Ammon's horn (tissue), 1 donor: ENCODE measurements around the gene ANKRA2.
"Not testable (repeated sequence)": the region's sequence is repeated elsewhere in the genome, so short reads cannot be mapped to it uniquely, and the experiment has no call there.

Source experiments
- DNase-seq: peaks from one replicate; pipeline ENCODE4 v3.0.0-alpha.2; 2016; ENCODE audit warnings: low spot score

Gene ANKRA2

DNA sequence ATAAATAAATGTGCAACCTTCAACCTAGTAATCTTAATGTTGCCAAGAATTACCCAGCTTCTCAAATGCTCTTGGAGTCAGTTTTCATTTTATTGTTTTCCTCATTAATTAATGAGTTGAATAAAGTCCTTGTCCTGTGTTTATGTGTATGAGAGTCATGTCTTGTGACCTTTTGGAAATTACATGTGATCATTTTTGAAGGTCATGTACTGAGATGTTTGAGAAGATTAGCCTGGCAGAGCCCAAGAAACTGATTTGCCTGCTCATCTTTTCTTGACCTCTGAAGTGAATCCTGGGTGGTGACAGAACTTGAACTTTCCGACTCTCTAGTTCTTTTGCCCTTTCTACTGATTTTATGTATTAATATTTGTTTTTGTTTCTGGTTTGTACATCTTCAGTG is 15.4 kb downstream of the ANKRA2 start:
- DNase-seq: no peak

DNA sequence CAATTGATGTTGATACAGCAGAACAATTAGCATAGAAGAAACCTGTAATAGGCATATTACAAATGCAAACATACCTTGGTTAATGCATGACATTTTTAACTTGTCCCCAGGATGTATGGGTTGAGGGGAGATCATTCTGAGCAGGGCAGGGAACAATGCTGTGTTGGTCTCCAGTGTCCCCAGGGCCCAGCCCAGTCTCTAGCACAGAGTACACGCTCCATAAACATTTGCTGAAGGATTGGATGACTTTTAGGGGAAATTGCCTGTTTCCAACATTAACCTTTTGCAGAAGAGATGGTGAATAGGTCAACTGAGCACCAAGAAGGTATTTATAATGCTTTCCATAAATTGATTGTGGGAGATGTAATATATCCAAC is 20.0 kb downstream of the ANKRA2 start:
- DNase-seq: no peak

DNA sequence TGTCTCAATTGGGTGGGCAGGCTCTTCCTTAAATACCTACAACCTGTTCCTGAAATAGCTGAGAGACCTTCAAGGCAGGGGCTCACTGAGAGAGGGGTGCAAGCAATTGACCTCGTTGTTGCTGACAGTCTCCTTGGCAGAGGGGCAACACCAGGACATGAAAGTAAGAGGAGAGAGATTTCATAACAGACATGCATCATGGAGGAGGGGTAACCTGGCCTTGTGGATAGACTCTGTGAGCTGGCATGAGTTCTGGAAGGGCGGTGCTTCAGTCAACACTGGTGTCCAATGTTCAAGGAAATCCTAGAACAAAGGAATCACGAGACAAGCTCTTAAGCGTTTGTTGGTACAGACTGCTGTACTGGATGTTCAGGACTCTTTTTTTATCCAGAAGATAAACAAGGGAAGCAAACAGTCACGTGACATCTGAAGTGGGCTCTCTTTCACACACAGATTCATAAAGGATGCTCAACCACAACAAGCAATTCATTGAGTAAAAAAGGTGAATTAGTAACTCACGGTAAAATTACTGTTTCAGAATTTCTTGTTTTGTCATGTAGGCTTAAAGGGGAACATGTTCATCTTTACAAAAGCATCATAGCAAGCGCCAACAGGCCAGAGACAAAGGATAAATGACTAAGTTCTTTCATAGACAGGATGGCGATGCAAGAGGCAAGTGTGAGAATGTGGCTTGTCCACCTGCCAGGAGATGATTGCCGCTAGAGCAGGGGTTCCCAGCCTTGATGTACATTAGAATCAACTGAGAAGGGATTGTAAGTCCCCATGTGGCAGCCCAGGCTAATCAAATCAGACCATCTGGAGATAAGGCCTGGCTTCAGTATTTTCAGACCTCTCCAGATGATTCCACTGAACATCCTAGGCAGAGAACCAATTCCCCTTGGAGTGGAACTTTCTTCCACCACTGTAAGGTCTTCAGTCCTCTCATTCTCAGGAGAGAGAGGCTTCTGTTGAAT is 20.7 kb downstream of the ANKRA2 start:
- no peak for DNase-seq

DNA sequence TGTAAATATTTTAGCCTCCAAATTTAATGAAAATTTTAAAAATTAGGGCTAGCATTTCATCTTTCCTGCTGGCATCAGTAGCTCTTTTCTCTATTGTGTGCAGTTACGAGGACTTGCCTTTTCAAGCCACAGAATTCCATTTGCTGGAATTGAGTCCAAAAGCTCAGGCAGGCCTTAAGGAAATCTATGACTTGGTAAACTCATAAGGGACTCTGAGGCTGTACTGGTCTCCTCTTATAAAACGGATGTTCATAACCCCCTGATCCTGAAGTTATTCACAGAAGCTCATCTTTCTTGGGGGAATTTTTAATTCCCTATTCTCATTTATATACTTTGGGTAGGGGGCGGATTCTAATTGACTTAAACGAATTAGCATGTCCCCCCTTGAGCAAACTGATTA is 23.4 kb downstream of the ANKRA2 start:
- DNase-seq: no peak

DNA sequence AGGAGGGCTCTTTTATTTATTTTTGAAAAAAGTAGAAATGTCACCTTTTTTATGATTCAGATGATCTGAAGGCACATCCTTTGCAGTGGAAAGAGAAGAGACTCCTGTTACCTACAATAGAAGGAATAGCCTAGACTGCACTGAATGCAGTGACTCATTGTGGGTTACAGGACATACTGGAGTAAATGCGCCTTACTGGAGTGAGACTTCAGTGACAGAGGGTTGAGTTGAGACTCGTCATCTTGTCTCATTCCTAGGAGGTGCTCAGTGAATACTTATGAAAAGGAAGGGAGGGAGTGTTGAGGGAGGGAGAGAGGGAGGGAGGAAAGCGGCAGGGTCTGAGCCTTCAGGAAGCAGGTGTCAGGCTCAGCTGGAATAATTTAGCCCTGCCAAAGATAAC is 25.2 kb downstream of the ANKRA2 start:
- no peak for DNase-seq

DNA sequence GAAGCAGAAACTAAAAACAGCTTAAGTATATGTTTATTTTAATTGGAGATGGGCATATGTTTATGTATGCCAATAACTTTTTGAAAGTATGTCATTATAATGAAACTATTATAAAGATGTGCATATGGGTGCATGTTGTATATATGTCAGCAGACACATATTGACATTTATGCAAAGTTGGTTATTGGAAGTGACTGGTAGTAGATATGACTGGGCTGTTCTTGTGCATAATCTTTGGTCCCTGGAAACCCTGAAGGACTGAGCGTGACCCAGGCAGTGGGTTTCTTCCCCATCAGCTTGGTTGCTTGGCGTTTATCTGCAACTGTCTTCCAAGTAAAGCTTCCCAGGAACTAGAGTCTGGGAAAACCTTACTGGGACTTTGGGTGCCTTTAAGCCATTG is 25.7 kb downstream of the ANKRA2 start:
- no peak for DNase-seq

DNA sequence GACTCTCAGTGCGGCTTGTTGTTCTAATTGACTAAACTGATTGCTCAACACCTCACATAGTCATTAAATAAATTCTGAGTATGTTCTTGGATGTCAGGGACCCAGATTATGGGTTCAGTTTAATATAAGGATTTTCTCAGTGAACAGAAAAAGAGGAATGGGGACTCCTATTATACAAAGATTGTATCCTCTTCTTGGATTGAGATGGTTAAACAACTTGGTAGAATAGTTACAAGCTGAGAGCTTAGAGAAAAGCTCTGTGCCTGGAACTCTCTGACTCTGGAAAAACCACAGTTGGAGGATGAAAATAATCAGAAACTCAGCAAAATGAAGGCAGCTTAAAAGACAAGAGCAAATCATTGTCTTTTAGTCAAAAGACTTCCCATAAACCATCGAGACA is 30.5 kb downstream of the ANKRA2 start:
- DNase-seq: no peak

DNA sequence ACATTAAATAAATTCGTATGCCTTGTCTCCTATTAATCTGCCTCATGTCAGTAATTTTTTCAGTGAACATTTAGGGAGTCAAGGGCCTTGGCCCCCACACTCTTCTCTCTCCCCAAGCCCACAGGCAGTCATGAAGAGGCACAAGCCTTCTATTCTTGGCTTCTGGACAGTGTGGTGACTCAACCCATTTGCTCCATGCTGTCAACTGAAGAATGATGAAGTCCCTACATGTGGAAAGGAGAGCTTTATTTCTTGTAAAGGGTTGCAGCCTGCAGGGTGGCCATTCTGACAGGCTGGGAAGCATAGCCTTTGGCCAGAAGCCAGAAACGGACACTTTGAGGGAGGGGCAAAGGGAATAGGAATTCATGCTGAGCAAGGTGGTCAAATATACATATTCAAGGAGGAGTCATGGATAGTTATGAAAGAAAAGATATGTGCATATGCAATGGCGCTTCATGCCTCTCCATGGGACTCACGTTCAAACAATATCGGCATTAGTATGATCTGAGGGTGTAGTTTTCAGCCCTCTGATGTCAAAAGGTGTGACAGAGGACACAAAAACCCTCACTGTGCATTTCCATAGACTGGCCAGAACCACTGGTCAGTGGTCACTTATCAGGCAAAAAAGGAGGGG is 31.3 kb downstream of the ANKRA2 start:
- no peak for DNase-seq

DNA sequence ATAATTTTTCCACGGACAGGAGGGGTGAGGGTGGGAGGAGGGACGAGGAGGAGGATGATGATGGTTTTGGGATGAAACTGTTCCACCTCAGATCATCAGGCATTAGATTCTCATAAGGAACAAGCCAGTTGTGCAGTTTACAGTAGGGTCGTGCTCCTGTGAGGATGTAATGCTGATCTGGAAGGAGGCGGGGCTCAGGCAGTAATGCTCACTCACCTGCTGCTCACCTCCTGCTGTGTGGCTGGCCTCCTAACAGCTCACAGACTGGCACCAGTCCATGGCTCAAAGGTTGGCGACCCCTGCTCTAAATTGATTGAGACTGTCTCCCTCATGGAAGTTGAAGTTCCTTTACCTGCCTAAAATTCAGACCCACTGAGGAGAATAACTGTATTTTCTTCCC is 33.2 kb downstream of the ANKRA2 start:
- DNase-seq: no peak

DNA sequence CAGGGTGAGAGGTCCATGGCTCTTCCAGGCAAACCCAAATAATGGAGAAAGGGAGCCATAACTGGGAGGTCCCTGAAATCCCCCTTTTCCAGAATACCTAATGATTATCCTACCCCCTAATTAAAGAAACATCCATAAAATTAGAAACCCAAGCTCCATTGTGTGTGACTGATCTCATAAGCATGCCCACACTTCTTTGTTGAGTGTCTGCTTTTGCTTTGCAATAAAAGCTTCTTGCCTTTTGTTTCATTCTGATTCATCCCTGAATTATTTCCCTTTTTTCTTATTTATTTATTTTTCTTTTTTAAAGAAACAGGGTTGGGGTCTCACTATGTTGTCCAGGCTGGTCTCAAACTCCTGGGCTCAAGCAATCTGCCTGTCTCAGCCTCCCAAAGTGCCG is 34.1 kb downstream of the ANKRA2 start:
- DNase-seq: no peak

DNA sequence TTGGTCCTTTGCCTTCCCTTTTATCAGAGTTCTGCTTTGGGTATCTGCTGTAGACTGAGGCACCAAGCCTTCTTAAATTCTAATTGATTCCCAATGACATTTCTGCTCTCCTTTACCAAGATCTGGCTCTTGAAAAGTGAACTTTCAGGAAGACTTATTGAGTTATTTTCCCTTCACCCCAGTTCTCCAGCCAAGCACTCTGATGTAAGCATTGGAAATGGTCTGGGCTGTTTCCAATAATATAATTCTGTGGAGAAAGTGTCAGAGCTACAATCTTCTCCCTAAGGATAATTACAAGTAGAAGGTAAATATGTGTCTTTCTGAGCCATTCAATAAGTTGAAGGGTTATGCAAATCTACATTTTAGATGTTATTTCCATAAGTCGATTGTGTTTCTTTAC is 36.4 kb downstream of the ANKRA2 start:
- no peak for DNase-seq

DNA sequence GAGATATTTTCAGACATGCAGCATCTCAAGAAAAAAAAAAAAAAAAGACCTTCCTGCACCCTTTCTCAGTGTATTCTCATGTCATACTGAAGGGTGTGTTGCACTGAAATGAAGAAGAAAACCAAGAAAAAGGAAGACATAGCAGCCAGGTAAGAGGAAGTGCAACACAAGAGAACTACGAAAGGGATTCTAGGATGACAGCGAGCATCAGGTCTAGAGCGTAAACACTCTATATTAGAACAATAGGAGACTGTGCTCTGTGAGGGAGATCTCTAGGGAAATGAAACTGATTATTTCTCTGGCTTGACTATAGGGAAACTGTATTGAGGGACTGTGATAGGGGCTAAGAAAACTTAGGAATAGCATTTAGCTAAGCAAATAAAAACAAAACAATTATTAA is 37.2 kb downstream of the ANKRA2 start:
- DNase-seq: no peak

DNA sequence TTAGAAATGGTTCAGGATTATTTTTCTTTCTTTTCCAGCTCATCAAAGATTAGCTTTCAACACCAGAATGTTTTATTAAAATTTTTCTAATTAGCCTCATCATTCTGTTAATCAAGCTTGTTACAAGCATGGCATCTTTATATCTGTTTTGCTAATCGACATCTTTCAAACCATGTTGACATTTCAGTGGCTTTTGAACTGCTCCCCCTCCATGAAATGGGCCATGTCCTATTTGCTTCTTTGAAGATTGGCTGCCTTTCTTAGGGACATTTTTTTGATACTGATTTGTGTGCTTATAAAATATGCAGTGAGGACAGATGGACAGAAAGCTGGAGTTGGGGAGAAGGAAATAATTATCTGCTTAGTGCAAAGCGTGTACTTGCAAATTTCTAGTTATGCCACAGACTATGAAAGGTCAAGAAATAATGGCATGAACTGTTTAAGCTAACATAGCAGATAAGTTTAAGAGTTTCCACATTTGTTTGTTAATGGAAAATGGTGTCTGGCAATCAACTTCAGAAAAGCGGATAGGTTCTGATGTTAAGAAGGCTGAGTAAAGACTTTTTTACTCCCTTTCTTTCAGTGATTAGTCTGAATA is 39.7 kb downstream of the ANKRA2 start:
- DNase-seq: no peak

DNA sequence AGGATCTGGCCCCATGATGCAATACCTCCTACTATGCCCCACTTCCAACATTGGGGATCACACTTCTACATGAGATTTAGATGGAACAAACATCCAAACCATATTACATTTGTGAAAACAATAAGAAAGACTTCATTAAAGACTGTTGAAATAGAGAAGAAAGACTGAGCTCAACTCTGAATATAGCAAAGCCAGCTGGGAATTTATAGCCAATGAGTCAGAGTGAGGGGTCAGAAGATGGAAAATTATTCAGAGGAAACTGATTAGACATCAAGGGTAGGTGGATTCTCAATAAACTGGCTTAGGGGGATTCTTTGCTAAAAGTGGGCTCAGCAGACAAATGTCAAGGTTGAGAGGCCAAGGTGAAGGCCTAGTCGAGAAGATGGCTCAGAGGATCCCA is 41.6 kb downstream of the ANKRA2 start:
- DNase-seq: no peak

DNA sequence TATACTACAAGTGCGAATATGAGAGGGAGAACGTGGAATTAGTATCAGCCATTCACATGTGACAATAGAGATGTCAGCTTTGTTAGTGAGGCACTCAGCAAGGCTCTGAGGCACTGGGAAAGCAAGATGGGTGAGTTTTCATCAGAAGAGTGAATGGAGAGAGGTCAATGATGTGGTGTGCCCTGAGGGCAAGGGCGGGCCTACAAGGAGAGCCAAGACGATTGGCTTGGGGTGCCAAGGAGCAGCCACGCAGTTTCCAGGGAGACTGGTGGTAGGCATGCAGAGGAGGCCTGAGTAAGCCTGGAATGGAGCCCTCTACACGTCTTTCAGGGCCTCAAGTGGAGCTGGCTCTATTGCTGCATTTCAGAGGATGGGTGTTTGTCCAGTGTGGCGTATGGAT is 42.5 kb downstream of the ANKRA2 start:
- DNase-seq: no peak

DNA sequence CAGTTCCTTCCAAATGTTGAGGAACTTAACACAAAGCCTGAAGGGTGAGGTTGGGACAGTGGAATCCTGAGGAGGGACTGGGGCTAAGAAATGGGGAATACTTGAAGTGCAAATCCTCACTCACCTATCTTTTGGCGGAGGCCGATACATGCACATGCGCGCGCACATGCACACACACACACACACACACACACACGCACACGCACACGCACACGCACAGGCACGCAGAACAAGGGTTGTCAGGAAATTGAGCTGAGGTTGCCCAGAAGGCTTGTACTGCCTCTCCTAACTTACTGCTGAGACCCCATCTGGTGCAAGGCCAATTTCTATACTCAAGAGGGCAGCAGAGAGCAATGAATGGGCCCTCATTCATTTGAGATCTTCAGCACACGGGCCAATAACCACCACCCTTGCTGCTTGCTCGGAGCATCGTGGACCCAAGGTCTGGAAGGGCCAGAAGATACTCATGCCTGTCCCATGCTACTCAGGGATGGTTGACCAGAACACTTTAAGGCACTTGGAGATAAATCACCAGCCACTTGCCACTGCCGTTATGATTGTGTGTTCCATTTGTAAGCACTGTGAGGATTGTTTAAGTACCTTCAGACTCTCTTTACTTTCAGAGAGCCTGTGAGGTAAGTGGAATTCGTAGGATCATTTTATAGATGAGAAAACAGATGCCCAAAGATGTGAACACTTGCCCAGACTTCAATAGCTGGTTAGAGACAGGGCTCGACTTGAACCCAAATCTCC is 45.7 kb downstream of the ANKRA2 start:
- peak; percentile 87 for DNase-seq

DNA sequence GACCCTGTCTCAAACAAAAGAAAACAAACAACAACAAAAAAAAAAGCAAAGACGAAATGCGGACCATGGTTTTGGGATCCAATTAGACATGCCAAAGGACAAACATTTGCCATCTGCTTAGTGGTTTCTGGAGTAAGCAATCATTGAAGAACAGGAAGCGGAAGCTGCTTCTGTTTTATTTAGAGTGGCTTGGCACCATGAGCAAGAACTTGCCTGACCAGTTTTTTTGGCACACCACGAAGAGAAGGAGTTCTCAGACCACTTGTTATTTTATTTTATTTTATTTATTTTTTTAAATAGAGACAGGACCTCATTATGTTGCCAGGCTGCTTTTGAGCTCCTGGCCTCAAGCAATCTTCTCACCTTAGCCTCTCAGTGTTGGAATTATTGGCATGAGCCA is 50.2 kb downstream of the ANKRA2 start:
- DNase-seq: no peak

DNA sequence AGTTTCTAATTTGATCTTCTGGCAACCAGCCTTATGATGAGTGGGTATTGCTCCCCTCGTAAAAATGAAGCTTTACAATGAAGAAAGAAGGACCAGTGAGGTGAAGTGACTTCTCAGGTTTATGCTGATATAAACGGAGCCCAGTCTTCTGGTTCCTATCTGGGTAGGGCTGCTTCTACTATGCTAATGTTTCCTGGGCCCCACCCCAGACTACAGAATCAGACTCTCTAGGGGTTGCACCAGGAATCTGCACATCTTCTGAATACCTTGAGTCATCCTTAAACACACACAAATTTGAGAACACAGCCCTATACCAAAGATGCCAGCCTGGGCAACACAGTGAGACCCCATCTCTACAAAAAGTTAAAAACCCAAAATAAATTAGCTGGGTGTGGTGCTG is 51.0 kb downstream of the ANKRA2 start:
- DNase-seq: no peak

DNA sequence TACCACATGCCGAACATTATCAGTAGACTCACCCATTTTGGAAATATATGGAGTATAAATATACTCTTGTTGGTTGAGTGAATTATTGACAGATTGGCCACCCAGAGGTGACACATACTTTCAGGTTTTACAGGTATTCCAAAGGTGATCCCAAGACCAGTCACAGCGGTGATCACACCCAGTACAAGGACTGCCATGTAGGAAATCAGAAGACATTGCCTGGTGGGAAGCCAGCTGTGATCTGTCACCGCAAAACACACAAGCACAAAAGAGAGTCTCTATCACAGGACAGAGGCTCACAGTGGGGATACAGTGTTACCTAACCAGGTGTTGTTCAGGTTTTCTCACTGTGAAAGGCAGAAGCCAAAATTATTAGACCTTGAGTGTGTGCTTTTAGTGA is 51.4 kb downstream of the ANKRA2 start:
- DNase-seq: no peak

DNA sequence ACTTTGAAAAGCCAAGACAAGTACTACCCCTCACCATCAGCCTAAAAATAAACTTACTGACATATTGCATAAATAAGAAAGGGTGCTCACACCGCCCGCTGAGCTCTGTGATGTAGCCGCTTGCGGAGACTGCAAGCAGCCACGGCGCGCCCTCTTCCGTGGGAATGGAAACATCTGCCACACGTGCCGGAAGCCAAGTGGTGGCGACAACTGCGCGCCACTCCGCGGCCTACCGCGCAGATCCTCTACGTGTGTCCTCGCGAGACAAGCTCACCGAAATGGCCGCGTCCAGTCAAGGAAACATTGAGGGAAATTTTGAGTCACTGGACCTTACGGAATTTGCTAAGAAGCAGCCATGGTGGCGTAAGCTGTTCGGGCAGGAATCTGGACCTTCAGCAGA is 56.9 kb downstream of the ANKRA2 start:
- not testable (repeated sequence) for DNase-seq

DNA sequence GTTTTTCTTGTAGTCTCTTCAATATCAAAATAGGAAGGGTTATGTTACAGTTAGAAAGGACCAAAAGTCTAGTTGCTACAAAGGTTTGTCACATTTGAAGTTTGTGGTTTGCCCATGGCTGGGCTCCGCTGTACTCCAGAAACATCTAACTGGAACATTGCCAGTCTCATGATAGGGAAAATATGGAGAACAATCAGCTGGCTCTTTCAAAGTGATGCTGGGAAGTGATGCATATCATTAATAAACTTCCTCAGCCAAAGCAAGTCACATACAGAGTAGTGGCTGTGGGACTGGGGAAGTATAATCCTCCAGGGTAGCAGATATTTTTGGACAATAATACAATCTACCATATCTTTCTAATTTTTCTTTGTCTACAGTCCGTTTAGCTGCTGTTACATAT is 58.4 kb downstream of the ANKRA2 start:
- DNase-seq: no peak

DNA sequence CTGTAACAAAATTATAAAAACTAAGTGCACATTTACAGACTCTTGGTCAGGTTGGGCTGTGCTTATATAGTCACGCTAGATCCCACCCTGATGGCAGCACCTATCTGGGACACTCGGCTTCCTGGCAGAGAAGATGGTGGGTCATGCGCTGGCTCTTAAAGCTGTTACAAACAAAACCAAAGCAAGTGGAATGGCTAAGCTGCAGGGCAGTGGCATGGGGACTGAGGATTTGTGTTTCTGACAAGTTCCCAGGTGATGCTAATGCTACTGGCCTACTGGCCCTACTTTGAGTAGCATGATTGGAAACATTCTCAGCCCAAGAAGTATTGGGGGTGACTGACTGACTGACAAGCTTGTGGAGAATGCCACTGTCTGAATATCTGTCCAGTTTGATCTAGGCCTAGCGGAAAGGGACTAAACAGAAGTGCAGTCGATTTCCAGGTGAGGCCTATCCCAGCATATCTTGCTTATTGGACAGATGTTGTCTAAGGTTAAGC is 58.9 kb downstream of the ANKRA2 start:
- DNase-seq: no peak
